Retinal pigment epithelial cell (primary cell): Measurements from ENCODE around the gene MTARC2.

Source experiments
- DNase-seq: peaks from one replicate; pipeline ENCODE4 v3.0.0-alpha.2; 2010; ENCODE audit warnings: low read depth
- H3K4me3 ChIP-seq: 2 replicates; pipeline ENCODE4 v1.5.1; 2011; ENCODE audit warnings: mild to moderate bottlenecking, low read length, control low read depth, moderate library complexity
- TF ChIP-seq, protein P1 (sequence below): conservative IDR thresholded peaks from 2 replicates; pipeline ENCODE4 v1.5.1; 2011; ENCODE audit warnings: low read depth, low read length, control low read depth, inconsistent platforms

MTARC2 gene

GRCh38 chr1:220747437-220748088, 559 bp upstream of the MTARC2 start:
- H3K4me3 ChIP-seq = peak overlapping the region; percentile 79
- DNase-seq = no peak
- TF ChIP-seq, protein P1, sequence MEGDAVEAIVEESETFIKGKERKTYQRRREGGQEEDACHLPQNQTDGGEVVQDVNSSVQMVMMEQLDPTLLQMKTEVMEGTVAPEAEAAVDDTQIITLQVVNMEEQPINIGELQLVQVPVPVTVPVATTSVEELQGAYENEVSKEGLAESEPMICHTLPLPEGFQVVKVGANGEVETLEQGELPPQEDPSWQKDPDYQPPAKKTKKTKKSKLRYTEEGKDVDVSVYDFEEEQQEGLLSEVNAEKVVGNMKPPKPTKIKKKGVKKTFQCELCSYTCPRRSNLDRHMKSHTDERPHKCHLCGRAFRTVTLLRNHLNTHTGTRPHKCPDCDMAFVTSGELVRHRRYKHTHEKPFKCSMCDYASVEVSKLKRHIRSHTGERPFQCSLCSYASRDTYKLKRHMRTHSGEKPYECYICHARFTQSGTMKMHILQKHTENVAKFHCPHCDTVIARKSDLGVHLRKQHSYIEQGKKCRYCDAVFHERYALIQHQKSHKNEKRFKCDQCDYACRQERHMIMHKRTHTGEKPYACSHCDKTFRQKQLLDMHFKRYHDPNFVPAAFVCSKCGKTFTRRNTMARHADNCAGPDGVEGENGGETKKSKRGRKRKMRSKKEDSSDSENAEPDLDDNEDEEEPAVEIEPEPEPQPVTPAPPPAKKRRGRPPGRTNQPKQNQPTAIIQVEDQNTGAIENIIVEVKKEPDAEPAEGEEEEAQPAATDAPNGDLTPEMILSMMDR = no peak

DNA sequence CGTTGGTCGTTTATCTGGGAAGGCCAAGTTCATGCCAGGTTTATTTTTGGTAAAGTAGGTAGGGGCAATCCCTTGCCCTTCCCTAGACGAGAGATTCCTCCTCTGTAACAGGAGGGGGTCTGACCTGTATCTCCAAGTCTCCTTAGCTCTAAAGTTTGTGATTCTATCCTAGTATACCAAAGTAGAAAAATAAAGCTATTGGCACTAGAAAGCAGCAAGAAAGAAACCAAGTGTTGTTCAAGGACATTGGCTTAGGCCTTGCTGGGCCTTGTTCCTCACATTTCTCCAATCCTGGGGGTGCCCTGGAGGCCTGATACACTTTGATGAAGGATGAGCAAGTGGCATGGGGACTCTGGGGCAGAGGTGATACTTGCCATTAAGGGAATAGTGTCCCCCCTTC, 814 bp downstream of the MTARC2 start:
- DNase-seq = no peak
- TF ChIP-seq, protein P1 = no peak

GRCh38 chr1:220750131-220750515, 2.0 kb downstream of the MTARC2 start:
- DNase-seq = no peak
- TF ChIP-seq, protein P1 = no peak
- H3K4me3 ChIP-seq = no peak overlapping the region

More for the DNA sequence above, 814 bp downstream of the MTARC2 start:
- H3K4me3 ChIP-seq = peak overlapping the region; percentile 79

- TF ChIP-seq, protein P1 = no peak
- no peak for DNase-seq
- H3K4me3 ChIP-seq = no peak overlapping the region
Measured at GRCh38 chr1:220751111-220751510, 3.0 kb downstream of the MTARC2 start.

- DNase-seq = no peak
- H3K4me3 ChIP-seq = no peak overlapping the region
- TF ChIP-seq, protein P1 = no peak
Measured at GRCh38 chr1:220754212-220754917, 6.2 kb downstream of the MTARC2 start.

DNA sequence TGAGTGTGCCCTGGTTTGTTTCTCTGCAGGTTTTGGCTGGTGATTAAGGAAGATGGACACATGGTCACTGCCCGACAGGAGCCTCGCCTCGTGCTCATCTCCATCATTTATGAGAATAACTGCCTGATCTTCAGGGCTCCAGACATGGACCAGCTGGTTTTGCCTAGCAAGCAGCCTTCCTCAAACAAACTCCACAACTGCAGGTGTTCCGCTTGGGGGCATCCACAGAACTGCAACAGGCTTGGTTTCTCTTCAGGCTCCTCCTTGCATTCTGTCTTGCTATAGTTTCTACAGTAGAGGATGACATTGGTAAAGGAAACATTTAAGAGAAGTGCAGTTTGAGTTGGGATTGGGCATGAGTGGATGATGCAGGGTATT, 6.8 kb downstream of the MTARC2 start:
- TF ChIP-seq, protein P1 = no peak
- no peak overlapping the region for H3K4me3 ChIP-seq
- DNase-seq = no peak

GRCh38 chr1:220755309-220755708, 7.2 kb downstream of the MTARC2 start:
- no peak for DNase-seq
- TF ChIP-seq, protein P1 = no peak
- H3K4me3 ChIP-seq = no peak overlapping the region
